ENCODE results near the gene VSTM4.

- TF ChIP-seq CTCF (IDR thresholded peaks at IDR 0.05; ENCODE audit: low read depth, low read length, missing input control) (no peak), JUND (IDR thresholded peaks at IDR 0.05) (no peak), ZBTB33 (IDR thresholded peaks at IDR 0.05) (no peak), RAD21 (IDR thresholded peaks at IDR 0.05) (no peak), EGR1 (IDR thresholded peaks at IDR 0.05; ENCODE audit: low read depth in 2 of 2) (no peak), ATF3 (IDR thresholded peaks at IDR 0.05) (no peak), MAX (IDR thresholded peaks at IDR 0.05) (no peak)
Measured at GRCh38 chr10:49110684-49111319, 4.5 kb downstream of the VSTM4 start.

Measured in liver (tissue), 3 donors.